ENCODE results near the gene ROM1.
"Not testable (repeated sequence)": the region's sequence is repeated elsewhere in the genome, so short reads cannot be mapped to it uniquely, and the experiment has no call there.

ROM1 gene

DNA sequence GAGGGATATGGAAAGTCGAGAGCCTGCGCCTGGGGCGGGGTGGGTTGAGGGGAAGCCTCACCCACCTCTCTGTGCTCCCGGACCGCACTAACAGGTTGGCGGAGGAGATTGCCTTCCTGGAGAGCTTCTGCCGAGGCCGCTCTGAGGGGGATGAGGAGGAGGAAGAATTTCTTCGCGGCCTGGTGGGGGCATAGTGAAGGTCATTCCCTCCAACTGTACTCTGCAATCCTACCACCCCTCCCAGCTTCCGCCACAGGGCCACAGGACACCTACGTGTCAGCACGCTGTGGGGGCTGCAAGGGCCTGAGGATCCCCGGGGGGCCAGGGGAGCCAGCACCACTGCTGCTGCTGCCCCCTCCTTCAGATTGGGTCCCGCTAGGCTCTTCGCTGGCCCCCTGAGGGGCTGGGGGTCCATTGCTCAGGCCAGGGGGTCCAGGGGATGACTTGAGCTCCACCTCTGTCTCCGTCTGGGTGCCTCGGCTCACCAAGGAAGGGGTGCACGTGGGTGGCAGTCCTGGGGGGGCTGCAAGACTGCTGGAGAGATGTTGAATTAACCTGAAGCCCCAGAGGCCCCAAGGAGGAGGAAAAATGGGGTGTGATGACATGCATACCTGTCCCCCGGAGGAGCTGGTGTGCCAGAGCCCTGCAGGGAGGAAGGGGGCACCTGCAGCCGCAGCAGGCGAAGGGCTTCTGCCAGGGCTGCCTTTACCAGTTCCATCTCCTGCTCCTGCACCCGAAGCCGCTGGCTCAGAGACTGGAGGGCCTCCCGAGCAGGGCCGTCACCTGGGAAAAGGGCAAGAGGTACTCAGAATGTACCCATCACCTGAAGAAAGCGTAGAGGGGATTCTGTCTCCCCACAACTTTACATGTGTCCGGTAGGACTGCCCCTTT is 2.0 kb upstream of the ROM1 start:
- no peak for DNase-seq

- no peak for DNase-seq
Observed at GRCh38 chr11:62611705-62612365, 1.2 kb upstream of the ROM1 start.

DNA sequence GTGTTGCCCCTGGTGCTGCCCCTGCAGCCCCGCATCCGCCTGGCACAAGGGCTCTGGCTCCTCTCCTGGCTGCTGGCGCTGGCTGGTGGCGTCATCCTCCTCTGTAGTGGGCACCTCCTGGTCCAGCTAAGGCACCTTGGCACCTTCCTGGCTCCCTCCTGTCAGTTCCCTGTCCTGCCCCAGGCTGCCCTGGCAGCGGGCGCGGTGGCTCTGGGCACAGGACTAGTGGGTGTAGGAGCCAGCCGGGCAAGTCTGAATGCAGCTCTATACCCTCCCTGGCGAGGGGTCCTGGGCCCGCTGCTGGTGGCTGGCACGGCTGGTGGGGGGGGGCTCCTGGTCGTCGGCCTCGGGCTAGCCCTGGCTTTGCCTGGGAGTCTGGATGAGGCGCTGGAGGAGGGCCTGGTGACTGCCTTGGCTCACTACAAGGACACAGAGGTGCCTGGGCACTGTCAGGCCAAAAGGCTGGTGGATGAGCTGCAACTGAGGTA is 278 bp downstream of the ROM1 start:
- no peak for DNase-seq

GRCh38 chr11:62614275-62614674 is 1.2 kb downstream of the ROM1 start:
- no peak for DNase-seq

DNA sequence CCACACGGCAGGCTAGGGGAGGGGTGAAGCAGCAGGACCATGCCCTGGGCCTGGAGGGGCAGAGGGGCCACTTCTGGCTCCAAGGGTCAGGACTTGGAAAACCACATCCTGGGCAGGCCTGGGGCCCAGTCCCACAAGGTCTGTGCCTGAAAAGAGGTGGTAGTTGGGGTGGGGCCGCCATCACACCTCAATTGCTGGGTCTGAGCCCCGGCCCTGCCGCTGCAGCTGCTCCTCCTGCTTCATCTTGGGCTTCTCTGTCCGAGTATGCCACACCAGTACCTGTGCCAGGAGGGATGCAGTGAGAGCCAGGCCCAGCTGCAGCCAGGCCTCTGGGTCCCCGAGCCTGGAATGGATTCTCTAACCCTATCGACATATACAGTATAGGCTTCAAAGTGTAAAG is 2.5 kb downstream of the ROM1 start:
- no peak for DNase-seq

GRCh38 chr11:62616957-62617356 is 3.9 kb downstream of the ROM1 start:
- DNase-seq = not testable (repeated sequence)

GRCh38 chr11:62621027-62621566 is 8.0 kb downstream of the ROM1 start:
- no peak for DNase-seq

DNA sequence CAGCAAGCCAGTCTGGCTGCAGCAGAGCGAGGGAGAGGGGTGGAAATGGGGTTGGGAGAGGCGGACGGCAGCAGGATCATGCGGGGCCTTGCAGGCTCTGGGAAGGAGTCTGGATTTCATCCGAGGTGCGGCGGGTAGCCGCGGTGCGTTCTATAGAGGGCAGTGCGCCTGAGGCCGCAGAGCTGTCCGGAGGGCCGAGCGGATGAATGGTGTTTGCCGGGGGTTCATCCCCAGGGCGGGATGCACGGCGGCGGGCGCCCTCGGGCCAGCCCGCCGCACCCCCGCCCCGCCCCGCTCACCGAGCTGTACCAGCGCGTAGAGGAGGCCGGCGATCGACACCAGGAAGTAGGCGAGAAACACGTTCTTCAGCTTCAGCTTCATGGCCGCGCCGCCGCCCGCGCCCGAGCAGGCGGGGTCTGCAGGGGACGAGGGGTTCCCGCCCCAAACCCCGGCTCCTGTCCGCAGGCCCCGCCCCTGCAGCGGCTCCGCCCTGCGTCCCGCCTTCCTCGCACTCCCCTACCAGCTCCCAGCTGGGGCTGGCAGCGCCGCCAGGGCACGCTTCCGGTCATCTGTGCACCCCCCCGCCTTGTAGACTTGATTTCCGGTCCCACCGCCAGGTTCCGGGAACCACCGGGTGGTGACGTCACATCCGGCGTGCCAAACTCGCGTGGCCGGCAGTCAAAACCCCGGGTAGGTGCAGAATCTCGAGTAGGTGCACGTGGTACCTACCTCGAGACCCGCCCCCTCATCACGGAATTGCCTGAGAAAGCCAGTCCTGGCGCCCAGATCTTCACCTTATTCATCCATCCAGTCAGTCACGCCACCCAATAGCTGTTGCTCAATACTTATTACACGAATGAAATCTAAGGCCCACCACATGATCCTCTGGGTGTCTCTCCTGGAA is 8.8 kb downstream of the ROM1 start, which contains the start of gene B3GAT3:
B3GAT3 (minus strand) TSS at position 420 of the 904 bp plus-strand sequence; CDS start at position 381, 39 bp downstream.
- peak; percentile 86 for DNase-seq

DNA sequence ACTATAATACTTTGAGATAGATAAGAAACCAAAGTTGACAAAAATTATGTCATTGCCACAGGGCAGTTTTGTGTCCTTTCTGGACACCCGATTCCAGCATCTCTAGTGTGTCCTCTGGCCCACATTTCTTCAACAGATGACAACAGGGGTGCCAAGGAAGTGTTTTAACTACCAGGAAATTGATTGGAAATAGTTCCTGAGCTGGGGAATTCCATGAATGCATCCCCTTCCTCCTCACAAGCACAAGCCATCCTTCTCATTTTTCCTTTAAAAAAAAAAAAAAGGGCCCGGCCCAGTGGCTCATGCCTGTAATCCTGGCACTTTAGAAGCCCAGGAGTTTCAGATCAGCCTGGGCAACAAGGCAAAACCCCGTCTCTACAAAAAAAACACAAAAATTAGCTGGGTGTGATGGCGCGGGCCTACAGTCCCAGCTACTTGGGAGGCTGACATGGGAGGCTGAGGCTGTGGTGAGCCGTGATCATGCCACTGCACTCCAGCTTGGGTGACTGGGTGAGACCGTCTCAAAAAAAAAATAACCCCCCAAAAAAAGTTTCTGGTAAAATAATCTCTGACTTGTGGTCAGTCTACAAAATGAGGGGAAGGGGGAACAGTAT is 9.5 kb downstream of the ROM1 start:
- no peak for DNase-seq

DNA sequence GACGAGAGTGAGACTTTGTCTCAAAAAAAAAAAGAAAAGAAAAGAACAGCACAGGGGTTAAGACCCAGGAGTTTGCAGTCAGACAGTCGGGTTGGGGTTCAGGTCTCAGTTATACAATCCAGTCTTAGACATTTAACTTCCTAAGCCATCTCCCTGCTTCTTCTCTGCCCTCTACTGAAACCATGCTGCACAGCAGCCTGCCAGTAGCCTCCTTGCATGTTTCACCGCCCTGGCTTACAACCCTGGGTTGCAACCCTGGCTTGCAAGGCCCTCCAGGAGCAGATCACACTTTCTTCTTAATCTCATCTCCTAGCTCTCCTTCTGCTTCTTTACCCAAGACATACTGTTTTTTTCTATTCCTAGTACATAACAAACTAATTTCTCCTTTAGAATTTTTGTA is 14.7 kb downstream of the ROM1 start:
- DNase-seq = no peak

DNA sequence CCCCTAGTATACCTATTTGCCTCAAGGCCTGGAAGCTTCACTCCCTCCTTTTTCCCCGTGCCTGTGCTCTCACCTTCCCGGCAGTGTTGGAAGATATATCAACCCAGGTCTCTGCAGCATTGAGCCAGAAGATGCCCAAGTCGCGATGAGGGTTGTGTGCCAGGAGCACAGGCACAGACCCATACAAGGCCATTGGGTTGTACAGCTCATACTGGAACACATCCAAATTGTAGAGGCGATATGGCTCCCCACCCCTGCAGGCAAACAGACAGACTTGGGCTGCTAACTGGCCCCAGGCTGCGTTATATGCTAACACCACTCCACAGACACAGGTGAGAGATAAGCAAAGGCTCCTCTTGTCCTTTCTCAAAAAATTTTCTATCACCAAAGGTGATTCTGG is 19.4 kb downstream of the ROM1 start:
- DNase-seq = no peak

DNA sequence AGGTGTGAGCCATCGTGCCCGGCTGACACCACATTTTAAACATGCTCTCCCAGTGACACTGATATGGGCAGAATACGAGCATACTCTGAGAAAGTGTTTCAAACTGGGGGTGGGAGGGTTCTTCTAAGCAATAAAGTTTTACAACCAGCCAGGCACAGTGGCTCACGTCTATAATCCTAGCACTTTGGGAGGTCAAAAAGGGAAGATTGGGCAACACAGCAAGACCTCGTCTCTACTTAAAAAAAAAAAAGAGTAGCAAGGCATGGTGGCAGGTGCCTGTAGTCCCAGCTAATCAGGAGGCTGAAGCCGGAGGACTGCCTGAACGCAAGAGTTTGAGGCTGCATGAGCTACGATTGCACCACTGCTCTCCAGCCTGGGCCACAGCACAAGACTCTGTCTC is 31.2 kb downstream of the ROM1 start:
- no peak for DNase-seq

DNA sequence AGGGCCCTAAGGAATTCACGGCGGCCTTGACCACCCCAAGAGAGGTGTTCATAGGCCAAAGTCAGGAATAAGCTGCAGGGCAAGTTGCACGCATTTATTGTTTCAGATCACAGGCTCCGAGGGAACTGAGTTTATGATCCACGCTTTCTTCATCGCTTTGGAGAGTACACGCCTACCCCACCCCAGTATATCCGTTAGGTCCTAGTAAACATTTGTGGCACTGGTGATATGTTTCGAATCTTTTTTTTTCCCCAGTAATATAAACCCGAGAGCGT is 32.6 kb downstream of the ROM1 start:
- no peak for DNase-seq

DNA sequence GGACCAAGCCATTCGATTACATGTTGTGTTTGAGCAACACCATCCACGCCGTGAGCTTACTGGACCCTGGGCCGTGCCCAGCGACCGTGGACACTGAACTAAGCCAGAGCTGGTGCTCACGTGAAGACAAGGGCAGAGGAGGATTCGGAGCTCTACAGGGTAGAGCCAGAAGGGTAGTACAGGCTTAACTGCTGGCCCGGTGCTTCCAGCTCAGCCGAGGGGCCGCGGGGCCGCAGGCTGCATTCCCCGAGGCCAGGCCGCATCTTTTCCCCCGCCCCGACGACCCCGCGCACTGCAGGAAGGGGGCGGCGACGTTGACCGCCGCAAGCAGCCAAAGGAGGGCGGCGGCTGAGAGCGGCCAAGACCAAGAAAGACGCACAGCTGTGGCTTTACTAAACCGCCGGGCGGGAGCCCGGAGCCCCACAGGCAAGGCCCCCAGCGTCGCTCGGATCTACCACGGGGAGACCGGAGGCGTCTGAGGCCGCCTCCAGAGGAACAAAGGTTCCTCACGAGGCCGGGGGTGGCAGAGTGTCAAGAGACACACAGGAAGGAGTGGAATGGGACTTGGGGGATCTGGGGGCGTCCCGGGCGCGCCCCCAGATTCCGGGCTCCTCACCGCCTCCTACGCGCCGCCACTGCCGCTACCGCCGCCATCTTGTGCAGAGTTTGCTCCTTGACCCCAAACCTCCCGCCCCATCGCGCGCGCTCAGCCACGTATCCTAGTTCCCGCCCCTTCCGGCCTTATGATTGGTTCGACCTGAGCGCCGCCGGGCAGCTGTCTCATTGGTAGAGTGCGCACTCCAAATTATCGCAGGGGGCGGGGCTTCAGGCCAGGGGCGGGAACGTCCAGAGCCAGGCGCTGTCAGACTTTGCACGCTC is 33.1 kb downstream of the ROM1 start, which contains the start of gene GANAB:
GANAB (minus strand) TSS at position 668 of the 879 bp plus-strand sequence; CDS start at position 654, 14 bp downstream.
- no peak for DNase-seq

DNA sequence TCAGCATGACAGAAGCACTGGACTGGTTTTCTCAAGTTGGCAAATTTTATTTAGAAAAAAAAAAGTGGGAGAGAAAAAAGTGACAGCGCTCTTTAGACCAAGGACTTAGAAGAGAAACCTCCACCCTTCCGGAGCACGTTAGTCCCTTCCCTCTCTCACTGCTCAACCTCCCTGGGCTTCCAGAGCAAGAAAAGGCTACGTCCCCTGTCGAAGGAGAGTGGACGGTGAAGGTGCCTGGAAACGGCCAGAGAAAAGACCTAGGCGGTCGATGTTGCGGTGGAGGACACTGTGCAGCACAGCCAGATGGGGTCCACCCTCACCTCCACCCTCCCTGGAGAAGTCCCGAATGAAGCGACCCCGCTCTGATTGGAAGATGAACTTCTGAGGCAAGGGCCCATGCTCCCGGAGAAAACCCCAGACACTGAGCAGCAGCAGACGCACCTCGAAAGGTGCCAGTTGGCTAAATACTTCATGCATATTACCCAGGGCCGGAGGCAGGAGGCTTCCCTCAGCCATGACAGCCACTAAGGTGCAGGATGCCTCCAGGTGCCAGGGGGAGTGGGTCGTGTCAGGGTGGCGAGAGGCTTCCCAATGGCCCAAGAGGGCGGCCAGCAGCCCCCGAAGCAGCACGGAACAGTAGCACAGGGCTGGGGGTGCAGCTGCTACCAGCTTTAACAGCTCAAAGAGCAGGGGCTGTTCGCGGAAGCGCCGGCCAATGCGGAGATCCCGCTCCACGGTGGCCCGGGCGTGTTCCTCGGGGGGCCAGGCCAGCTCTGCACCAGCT is 34.0 kb downstream of the ROM1 start:
- DNase-seq = no peak

- no peak for DNase-seq
Observed at GRCh38 chr11:62647609-62648005, 34.5 kb downstream of the ROM1 start.

DNA sequence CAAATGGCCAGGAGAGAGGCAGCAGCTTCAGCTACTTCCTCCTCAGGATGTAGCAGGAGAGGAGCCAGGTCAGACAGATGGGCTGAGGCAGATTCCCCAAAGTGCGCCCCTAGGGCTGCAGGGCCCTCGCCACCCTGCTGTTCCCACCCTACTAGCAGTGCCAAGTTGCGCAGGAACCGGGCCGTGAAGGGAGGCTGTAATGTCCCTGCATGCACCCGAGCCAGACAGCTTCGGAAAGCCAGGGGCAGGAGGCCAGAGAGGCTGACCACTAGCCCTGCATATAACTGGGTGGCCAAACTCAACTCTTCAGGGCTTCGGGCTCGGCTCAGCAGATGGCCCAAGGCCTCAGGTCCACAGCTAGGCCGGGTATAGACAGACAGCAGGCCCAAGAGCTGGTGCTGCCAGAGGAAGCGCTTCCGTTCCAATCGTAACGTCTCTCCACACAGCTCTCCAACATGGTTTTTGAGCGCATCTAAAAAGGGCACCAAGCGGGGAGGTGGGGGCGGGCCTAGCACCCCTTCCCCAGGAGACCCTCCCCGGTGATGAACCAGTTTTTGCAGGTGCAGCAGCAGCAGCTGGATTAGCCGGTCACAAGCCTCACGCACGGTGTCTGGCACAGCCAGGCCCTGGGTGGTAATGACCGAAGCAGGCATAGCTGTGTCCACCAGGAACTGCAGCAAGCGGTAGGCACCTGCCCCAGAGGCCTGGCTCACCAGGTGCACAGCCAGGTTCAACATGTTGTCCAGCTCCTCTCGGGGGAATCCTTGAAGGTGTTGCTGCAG is 35.3 kb downstream of the ROM1 start:
- DNase-seq = no peak

DNA sequence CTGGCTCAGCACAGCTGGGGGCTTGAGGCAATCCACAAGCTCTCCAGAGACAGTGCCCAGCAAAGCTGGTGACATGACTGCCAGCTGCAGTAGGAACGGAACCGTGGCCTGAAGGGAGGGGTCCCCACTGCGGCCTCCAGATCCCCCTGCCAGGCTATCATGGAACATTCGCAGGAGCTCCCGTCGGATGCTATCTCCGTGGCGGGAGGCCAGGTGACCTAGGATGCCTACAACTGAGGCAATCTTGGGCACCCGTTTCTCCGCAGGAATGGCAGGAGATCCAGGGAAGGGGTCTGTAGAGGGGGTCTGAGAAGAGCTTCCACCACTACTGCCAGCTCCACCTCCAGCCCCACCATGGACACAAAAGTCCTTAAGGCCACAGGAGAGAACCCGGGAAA is 35.9 kb downstream of the ROM1 start:
- DNase-seq = no peak

DNA sequence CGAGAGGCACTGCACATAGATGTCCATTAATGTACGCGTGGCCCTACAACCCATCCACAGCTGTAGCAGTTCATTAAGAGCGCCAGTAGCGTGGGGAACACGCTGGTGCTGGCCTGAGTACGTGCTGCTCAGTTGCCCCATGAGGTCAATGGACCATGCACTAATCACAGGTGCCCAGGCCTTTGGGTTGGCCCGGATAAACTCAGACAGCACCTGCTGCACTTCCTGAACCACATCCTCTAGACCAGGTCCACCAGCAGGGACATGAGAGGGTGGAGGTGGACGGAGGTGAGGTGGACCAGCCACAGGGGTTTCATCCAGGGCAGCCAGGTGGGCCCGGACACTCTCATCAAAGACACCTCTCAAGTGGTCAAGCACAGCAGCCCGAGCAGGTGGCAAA is 36.4 kb downstream of the ROM1 start:
- DNase-seq = no peak

GRCh38 chr11:62650283-62650682 is 37.2 kb downstream of the ROM1 start:
- not testable (repeated sequence) for DNase-seq

Measured in cortex of kidney (tissue), 1 donor.